Measurements from ENCODE around the gene GAP43.
"Not testable (repeated sequence)": the region's sequence is repeated elsewhere in the genome, so short reads cannot be mapped to it uniquely, and the experiment has no call there.

The GAP43 gene

DNA sequence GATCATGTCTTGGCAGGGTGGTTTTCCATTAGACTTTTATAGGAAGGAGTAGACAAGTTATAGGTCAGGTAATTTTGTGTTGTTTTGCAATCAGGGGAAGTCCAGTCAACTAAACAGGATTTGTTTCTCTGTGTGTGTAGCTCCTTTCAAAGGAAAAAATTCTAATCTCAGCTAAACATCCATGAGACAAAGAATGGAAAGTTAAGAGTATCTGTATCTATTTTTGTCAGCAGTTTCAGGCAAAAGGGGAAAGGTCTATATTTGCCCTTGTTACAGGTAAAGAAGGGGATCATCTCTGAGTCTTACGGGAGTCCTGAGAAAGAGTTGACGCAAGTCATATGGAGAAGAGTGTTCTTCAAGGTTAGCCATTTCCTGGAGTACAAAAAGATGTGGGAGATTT is 79.3 kb downstream of the GAP43 start:
- no peak for DNase-seq

DNA sequence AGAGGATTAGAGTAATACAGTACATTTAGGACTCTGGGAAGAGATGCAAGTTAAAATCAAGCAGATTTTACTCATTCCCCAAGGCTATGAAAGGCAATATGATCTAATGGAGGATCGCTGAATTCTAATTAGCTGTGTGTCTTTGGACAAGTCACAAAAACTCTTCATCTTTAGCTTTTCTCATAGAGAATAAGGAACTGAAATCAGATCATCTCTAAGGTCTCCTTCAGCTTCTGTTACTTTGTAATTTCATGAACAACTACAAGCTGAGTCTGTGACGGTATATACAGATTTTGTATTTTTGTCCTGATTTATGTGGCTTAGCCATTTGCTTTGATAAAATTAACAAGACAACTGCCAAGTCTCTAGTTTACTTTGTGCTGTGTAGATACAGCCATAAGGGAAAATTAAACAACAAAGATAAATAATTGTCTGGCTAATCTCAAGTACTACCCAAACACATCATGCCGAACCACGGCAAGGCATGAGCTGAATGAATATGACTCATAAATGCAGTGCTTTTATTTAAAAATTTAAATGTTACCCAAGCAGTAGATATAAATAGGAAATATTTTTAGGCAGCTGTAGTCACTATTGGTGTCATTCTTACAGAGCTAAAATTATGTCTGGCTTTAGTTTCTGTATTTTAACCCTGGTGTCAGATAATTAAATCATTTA is 81.5 kb downstream of the GAP43 start:
- no peak for DNase-seq

DNA sequence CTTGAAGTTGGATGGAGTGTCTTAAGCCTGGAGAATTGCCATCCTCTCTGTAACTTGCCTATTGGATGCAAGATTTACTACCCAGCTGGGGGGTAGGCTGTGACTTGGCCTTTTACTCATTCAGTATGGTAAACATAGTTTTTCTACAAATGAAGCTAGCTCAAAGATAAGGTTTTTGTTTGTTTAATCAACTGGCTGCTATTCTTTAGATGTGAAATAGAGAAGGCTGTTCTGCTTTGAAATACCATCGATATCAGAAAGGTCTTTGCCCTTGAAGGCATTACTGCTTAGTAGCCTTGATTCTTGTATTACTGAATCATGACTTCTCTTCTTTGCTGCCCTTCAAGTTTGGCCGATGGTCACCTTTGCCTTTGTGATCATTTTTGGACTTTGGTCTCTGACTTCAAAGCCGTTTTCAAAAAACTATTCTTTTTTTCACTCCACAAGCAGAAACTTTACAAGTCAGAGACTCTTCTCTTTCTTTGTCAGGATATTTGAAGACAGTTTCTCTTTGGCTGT is 83.1 kb downstream of the GAP43 start:
- no peak for DNase-seq

DNA sequence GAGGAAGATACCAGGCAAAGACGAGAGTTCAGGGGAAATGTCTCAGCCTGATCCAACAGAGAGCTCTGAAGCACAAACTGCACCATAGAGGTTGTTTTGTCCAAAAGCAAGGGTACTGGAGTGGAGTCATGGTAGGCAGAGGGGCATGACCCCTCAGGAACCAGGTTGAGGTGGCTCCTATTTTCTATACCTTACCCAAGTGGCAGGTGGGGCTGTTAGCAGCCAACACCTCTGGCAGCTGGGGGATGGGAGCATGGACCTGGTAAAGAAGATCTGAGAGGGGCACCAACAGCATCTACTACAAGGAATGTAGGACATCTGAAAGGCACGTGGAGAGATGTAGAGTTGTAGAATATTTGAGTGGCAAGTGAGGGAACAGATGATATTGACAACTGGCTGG is 85.2 kb downstream of the GAP43 start:
- no peak for DNase-seq

DNA sequence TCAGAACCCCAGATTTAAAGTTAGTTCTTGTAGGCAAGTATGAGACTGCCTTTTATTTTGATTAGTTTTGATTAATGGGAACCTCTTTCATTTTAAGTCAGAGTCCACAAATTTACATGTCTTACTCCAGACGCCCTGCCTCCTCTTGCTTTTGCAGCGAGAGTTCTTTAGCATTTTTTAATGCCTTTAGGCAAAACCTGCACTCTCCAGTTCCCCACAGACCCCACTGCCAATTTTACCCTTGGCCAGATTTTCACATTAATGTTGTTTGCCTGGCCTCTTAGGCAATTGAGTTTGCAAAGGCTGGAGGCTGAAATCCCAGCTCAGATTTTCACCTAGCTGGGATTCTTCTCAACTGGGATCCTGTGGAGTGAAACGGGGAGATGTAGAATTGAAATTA is 85.8 kb downstream of the GAP43 start:
- no peak for DNase-seq

DNA sequence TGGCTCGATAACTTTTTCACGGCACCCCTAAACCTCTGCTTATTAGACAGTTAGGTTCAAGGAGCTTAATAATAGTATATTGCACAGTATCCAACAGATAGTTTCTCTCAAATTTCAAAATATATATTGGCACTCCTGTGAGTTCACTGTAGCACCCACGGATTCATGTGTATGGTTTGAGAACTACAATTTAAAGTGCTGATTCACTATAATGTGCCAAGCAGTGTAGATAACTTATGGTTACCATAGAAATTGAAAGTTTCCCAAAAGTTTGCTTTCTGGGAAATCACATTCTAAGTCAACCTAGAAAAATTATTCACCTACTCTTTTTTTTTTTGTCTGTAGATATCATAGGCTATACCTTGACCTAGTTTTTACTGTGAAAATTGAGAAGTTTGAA is 86.6 kb downstream of the GAP43 start:
- DNase-seq: no peak

DNA sequence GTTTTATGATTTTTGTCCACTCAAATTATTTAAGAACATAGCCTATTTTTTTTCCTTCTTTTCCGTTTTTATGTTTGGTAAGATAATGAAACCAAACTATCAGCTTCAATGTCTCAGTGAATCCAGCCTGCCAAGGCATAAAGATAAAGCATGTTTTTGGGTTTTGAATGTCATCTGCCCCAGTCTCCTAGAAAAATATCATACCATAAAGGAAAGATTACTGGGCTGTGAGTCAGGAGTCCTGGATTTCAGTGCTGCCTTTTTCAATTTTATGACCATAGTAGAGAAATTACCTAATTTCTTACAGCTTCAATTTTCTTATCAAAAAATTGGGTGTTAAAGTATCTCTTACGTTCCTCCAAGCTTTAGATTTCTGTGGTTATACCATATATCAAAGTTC is 87.5 kb downstream of the GAP43 start:
- DNase-seq: no peak

DNA sequence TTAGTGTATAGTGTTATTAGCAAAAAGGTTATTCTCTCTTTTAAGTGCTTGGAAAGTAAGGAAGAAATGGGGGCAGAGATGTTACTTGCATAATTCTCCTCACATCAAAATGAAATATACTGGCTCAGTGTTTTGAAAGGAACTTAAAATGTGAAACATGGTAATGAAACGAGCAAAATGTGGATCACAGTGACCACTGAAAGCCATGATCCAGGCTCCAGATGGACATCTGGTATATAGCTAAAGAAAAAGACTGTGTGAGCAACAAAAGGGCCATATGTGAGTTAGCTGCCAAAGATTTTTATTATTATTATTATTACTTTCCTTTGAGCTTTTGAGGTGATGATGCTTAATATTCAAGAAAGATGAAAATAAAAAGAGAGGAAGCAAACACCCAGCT is 89.6 kb downstream of the GAP43 start:
- DNase-seq: no peak

DNA sequence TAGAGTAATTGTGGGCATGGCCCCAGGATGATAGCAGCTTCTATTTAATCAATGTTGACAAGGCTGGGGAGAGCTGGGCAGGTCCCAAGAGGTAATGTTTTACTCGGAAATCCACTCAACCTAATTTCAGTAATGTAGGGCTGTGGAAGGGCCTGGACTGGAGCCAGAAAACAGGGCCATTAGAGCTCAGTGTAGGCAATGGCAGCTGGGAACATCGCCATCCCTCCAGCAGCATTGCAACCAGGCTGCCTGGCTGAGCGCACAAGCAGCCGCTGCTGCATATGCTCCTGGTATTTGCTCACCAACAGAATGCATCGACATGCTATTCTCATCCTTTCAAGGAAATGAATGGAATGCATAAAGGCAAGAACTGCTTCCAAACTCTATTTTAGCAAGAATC is 90.0 kb downstream of the GAP43 start:
- peak; percentile 98 for DNase-seq

DNA sequence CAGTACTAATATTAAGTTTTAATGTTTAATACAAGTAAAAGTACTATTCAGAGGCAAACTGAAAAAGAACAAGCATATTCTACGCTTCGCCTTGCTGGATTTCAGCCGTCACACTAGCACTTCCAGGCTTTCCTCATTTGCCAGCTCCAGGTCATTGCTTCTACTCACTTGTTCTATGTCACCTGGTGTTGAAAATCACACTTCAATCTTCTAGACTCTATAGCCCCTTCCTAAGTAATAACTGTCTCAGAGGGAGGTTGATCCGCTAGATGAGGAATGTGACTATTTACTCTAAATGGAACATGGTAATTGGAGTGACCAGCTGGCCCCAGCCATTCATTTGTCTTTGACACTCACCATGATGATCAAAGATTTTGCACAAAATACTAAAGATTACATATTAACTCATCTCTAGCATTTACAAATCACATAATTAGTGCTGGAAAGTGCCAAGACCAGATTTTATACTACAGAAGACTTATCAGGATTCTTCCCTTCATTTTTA is 92.0 kb downstream of the GAP43 start:
- DNase-seq: no peak

DNA sequence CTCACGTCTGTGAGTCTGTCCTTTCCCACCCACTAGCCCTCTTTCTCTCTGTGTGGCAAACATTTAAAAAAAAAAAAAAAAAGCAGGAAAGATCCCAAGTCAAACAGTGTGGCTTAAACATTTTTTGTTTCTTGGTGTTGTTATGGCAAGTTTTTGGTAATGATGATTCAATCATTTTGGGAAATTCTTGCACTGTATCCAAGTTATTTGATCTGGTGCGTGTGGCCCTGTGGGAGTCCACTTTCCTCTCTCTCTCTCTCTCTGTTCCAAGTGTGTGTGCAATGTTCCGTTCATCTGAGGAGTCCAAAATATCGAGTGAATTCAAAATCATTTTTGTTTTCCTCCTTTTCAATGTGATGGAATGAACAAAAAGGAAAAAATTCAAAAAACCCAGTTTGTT is 97.7 kb downstream of the GAP43 start:
- DNase-seq: no peak

DNA sequence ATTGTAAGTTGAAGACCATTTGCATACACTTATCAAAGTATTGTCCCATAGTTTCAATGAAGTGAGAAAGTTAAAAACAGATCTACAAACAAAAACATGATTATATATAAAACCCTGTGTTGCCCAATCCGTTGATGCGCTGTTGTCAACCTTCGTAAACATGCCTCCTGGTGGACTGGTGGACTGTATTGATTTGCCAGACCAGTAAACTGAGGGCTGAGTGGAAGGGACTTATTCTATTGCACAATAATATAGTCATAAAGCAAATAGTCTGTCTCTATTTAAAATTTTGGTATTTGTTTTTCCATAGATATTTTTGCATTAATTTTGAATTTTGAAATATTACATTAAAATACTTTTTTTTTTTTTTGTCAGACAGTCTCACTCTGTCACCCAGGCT is 102.5 kb downstream of the GAP43 start:
- DNase-seq: no peak

DNA sequence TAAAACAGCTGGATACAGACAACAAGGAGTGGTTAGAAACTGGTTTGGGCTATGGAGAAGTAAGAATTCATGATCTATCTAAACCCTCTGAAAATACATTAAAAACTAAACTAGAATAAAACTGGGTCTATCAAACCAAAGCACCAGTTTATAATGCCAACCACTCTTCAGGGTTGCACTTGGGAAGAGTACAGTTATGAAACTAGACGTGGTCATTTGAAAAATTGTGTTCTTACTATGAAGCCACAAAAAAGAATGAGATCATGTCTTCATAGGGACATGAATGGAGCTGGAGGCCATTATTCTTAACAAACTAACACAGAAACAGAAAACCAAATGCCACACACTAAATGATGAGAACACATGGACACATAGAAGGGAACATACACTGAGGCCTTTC is 103.8 kb downstream of the GAP43 start:
- DNase-seq: no peak

DNA sequence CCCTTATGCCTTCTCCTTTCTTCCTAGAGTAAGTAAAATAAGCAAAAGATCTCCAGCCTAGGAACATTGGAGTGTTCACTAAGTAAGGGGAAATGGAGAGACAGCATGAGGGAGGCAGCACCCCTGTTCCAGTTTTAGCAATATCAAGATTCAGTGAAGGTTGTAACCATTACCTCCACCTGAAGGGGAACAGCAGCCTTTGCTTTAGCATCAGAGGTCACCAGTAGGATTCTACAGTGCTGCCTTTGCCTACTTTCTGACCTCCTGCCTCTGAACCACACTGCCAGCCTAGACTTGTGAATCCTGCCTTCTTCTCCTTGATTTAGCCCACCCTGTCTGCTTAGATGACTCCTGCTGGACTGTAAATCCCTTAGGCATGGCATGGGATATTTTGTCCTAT is 104.7 kb downstream of the GAP43 start:
- no peak for DNase-seq

DNA sequence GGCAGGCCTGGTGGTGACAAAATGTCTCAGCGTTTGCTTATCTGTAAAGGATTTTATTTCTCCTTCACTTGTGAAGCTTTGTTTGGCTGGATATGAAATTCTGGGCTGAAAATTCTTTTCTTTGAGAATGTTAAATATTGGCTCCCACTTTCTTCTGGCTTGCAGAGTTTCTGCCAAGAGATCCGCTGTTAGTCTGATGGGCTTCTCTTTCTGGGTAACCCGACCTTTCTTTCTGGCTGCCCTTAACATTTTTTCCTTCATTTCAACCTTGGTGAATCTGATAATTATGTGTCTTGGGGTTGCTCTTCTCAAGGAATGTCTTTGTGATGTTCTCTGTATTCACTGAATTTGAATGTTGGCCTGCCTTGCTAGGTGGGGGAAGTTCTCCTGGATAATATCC is 113.0 kb downstream of the GAP43 start:
- not testable (repeated sequence) for DNase-seq

DNA sequence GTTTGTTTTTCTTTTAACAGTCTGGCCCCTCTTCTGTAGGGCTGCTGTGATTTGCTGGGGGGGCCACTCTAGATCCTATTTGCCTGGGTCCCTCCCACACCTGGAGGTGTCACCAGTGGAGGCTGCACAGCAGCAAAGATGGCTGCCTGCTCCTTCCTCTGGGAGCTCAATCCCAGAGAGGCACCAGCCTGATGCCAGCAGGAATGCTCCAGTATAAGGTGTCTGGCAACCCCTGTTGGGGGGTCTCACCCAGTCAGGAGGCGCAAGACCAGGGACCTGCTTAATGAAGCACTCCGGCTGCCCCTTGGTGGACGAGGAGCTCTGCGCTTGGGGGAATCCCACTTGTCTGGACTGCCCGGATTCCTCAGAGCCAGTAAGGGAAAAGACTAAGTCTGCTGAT is 118.3 kb downstream of the GAP43 start:
- no peak for DNase-seq

DNA sequence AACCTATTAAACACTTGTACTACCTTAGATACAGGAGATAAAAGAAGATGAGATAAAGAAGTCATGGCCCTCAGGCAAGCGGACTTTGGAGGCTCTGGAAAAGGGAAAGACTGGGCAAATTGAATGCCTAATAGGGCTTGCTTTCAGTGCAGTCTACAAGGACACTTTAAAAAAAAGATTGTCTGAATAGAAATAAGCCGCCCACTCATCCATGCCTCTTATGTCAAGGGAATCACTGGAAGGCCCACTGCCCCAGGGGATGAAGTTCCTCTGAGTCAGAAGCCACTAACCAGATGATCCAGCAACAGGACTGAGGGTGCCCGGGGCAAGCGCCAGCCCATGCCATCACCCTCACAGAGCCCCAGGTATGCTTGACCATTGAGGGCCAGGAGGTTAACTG is 121.2 kb downstream of the GAP43 start:
- not testable (repeated sequence) for DNase-seq

DNA sequence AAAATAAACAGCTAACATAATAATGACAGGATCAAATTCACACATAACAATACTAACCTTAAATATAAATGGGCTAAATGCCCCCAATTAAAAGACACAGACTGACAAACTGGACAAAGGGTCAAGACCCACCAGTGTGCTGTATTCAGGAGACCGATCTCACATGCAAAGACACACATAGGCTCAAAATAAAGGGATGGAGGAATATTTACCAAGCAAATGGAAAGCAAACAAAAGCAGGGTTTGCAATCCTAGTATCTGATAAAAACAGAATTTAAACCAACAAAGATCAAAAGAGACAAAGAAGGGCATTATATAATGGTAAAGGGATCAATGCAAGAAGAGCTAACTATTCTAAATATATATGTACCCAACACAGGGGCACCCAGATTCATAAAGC is 129.7 kb downstream of the GAP43 start:
- DNase-seq: not testable (repeated sequence)

DNA sequence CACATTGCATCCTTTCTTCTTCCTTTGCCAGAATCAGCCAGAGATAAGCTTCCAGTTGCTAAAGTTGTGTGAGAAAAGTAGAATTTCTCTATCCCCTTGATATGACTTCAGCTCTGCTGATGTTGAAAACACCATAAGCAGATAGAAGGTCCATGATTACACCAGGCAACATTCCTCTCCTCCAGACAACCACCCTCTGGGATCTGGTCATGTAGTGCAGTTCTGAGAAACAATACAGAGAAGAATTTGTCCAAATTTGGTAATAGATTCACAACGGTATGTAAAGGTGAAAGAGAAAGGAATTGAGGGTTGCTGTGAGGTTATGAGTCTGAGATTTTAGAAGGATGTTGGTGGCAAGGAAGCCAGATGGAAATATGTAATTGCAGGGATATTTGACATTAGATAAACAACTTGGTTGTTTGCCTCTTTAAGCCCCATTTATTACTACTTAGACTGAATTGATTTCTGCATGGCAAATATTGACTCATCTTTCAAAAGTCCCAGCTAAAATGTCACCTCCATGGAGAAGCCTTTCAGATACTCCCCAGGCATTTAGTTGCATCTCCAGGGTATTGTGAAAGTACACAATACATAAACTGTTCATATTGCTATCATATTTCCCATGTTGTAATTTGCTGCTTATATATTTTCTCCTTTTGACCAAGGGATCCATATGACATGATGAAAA is 134.9 kb downstream of the GAP43 start:
- DNase-seq: no peak

DNA sequence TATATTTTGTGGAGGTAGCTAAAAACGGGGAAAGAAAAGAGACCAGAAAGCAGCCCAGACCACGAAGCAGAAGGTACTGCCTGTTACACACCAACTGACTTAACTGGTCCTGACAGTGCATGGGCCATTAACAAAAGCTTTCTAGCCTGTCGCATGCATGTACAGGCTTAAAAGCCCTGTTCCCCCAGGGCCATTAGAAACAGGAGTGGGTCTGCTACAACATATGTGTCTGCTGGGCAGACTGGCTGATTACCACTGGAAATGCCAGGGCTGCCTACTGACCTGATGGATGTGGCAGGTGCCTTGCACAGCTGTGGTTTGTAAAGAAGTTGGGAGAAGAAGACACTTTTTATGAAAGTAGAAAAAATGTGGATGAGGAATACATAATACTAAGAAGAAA is 137.4 kb downstream of the GAP43 start:
- DNase-seq: peak; percentile 53

DNA sequence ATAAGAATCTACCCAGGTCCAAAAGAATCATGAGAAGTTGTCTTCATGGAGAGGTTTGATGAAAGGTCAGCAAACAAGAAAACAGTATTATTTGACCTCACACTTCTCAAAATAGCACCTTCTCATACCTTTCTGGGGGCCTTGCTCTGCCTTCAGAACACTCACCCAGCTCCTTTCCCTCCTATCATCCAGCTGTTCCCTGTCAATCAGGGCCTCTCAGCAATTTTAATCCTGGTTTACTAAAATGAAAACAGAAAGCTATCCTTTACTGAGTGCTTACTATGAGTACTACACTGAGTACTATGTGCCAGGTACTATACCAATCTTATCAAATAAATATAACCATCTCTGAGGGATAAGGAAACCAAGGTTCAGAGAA is 138.6 kb downstream of the GAP43 start:
- no peak for DNase-seq

DNA sequence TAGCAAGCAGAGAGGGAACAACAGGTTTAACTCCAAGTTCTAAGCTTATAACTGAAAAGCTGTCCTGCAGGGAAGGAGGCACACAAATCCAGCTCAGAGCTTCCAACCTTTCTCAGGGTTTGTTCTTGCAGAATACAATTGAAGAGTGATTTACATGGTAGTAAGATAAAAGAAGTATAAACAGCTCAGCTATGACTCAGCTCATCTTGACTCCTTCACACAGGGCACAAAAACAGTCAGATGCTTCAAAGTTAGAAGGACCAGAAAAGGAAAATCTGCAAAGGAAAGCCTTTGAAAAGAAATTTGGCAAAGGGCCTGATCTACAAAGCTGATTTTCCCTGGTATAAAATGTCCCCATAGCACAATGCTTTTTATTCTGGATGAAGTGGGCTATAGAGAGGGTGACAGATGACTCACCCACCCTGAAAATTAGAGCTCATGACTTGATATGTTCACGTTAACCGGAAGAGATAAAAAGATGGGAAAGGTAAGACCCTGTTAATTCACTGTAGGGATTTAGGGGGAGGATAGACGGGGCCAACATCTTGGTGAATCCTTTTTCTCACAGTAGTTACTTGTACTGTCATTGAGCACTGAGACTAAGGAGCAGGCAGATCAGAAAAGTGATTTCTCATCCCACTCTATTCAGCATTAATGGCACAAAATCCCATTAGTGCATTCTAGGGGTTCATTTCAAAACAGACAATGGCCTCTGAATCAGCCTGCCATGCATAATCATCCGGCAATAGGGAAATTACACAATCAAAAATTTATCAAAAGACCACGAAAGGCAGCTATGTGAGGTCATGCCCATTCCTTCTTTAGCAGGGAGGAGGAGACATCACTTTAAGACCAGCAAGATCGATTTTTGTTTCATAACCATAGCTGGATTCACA is 143.5 kb downstream of the GAP43 start:
- DNase-seq: no peak

DNA sequence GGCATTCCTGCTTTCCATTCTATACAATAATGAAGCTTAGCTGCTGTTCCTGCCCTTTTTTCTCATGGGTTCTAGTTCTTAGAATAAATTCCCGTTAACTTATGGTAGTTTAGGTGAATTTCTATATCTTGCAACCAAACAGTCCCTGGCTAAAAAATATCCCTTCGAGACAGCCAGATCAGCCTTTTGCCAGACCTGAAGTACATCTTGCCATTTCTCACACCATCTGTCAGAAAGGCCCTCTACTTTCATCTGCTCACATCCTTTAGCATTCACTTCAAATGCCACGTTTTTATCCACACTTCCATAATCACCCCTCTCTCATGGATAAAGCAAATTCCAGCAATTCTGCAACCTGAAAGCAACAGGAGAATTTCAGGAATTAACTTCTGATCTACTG is 145.4 kb downstream of the GAP43 start:
- DNase-seq: no peak

Measured in NCI-H2171 (cell line).